ENCODE results near the gene KCNMA1. TPM values are rescaled to one million over a fixed set of nuclear protein-coding genes. Genes with fewer than 3 reads are reported as not detected.
A peak's percentile ranks its signal among the peaks of the same experiment; 100 is the strongest.
"Not testable (repeated sequence)": the region's sequence is repeated elsewhere in the genome, so short reads cannot be mapped to it uniquely, and the experiment has no call there.

KCNMA1 gene
- total RNA-seq, result 10 to 100 TPM; 13.6 to 37.8 (median 15.1) TPM

GRCh38 chr10:77637532-77638320 is at the start of gene KCNMA1:
Gene KCNMA1, minus strand, starts transcription at chr10:77637808.
- H3K9me3 ChIP-seq, result no peaks in the 10 kb centered on the region
- intact Hi-C loops (cut with DNase I; ENCODE audit: low total_unique reads), result loop anchor here (5.0 to 10.0 kb wide), 2 partner anchors 473 to 1640 kb away; no protein-coding TSS in a partner anchor
- H3K4me1 ChIP-seq, result no peaks in the 10 kb centered on the region
- no peak for DNase-seq (ENCODE audit: low spot score in 2 of 2)
- peaks cover 2 to 38% of the 10 kb centered on the region in 2 donors for H3K27me3 ChIP-seq
- H3K4me3 ChIP-seq, result peak within 1 kb of the TSS; percentile 54 to 76 (median 62)
- H3K36me3 ChIP-seq, result no peaks in the 10 kb centered on the region
- peak within 1 kb of the TSS in 1 of 2 donors; percentile 44 for H3K27ac ChIP-seq
- TF ChIP-seq POLR2AphosphoS5 (IDR thresholded peaks at IDR 0.05), result no peak
- TF ChIP-seq, protein P1, sequence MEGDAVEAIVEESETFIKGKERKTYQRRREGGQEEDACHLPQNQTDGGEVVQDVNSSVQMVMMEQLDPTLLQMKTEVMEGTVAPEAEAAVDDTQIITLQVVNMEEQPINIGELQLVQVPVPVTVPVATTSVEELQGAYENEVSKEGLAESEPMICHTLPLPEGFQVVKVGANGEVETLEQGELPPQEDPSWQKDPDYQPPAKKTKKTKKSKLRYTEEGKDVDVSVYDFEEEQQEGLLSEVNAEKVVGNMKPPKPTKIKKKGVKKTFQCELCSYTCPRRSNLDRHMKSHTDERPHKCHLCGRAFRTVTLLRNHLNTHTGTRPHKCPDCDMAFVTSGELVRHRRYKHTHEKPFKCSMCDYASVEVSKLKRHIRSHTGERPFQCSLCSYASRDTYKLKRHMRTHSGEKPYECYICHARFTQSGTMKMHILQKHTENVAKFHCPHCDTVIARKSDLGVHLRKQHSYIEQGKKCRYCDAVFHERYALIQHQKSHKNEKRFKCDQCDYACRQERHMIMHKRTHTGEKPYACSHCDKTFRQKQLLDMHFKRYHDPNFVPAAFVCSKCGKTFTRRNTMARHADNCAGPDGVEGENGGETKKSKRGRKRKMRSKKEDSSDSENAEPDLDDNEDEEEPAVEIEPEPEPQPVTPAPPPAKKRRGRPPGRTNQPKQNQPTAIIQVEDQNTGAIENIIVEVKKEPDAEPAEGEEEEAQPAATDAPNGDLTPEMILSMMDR (IDR thresholded peaks at IDR 0.05), result no peak
- no peak for TF ChIP-seq POLR2A (IDR thresholded peaks at IDR 0.05)

DNA sequence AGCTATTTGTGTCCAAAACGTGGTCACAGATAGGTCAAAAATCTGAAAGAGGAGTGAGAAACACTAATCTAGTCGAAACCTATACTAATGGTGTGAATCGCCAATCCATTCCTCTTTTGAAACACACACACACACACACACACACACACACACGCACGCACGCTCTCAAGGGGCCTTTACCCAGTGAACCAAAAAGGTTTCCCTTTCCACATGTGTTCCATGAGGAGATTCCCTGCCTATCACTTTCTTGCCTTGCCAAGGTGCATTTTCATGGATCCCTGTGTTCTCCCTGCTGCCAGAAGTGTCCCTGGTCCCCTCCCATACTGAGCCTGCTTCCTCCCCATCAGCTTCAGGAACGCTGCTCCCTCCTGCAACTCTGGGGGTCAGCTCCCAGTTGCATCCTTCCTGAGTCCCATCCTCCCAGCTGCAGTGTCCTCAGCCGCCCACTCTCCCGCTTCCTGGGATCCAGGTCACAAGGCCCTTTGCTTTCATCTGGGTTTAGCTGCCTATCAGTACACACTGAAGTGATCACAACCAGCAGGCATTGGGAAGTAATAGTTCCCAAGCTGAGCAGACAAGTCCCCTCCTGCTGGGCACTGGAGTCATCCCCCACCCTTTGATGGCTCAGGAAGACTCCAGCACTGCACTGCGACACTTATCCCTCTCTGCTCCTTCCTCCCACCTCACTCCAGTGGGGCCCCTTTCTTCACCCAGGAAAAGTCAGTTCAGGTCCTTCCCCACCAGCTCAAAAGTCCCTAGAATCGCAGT is 49.2 kb upstream of the KCNMA1 start:
- H3K36me3 ChIP-seq, result no peaks in the 10 kb centered on the region
- no peak for TF ChIP-seq POLR2AphosphoS5 (IDR thresholded peaks at IDR 0.05)
- TF ChIP-seq, protein P1 (IDR thresholded peaks at IDR 0.05), result no peak
- TF ChIP-seq POLR2A (IDR thresholded peaks at IDR 0.05), result no peak
- H3K4me1 ChIP-seq, result no peaks in the 10 kb centered on the region
- H3K9me3 ChIP-seq, result no peaks in the 10 kb centered on the region
- H3K27me3 ChIP-seq, result no peaks in the 10 kb centered on the region
- H3K27ac ChIP-seq, result no peak overlapping the region
- no peak overlapping the region for H3K4me3 ChIP-seq
- intact Hi-C loops (cut with DNase I; ENCODE audit: low total_unique reads), result no loop called here
- DNase-seq (ENCODE audit: low spot score in 2 of 2), result no peak

- TF ChIP-seq POLR2A (IDR thresholded peaks at IDR 0.05) (no peak), POLR2AphosphoS5 (IDR thresholded peaks at IDR 0.05) (no peak)
- TF ChIP-seq, protein P1 (IDR thresholded peaks at IDR 0.05), result no peak
- no peaks in the 10 kb centered on the region for H3K36me3 ChIP-seq
- no peaks in the 10 kb centered on the region for H3K9me3 ChIP-seq
- intact Hi-C loops (cut with DNase I; ENCODE audit: low total_unique reads), result no loop called here
- no peaks in the 10 kb centered on the region for H3K27me3 ChIP-seq
- H3K4me1 ChIP-seq, result no peaks in the 10 kb centered on the region
- no peak overlapping the region for H3K4me3 ChIP-seq
- H3K27ac ChIP-seq, result no peak overlapping the region
- no peak for DNase-seq (ENCODE audit: low spot score in 2 of 2)
Observed at GRCh38 chr10:77686096-77686495, 48.5 kb upstream of the KCNMA1 start.

GRCh38 chr10:77685432-77685831 is 47.8 kb upstream of the KCNMA1 start:
- no peaks in the 10 kb centered on the region for H3K27me3 ChIP-seq
- intact Hi-C loops (cut with DNase I; ENCODE audit: low total_unique reads), result no loop called here
- H3K4me3 ChIP-seq, result no peak overlapping the region
- no peak for DNase-seq (ENCODE audit: low spot score in 2 of 2)
- H3K4me1 ChIP-seq, result no peaks in the 10 kb centered on the region
- H3K36me3 ChIP-seq, result no peaks in the 10 kb centered on the region
- TF ChIP-seq POLR2A (IDR thresholded peaks at IDR 0.05), result no peak
- TF ChIP-seq, protein P1 (IDR thresholded peaks at IDR 0.05), result no peak
- no peak for TF ChIP-seq POLR2AphosphoS5 (IDR thresholded peaks at IDR 0.05)
- H3K27ac ChIP-seq, result no peak overlapping the region
- no peaks in the 10 kb centered on the region for H3K9me3 ChIP-seq

DNA sequence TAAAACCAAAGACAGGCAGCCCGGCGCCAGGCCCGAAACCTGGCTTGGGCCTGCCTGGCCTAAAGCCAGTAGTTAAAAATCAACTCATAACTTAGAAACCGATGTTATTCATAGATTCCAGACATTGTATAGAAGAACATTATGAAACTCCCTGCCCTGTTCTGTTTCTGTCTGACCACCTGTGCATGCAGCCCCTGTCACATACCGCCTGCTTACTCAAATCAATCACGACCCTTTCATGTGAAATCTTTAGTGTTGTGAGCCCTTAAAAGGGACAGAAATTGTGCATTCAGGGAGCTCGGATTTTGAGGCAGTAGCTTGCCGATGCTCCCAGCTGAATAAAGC is 45.5 kb upstream of the KCNMA1 start:
- DNase-seq (ENCODE audit: low spot score in 2 of 2); H3K4me1 ChIP-seq; H3K27me3 ChIP-seq; H3K4me3 ChIP-seq; H3K27ac ChIP-seq; intact Hi-C loops (cut with DNase I; ENCODE audit: low total_unique reads); H3K9me3 ChIP-seq; H3K36me3 ChIP-seq: not testable (repeated sequence)
